Endothelial cell of umbilical vein (primary cell): ENCODE measurements around the gene IFT74. TPM values are rescaled to one million over a fixed set of nuclear protein-coding genes. Genes with fewer than 3 reads are reported as not detected.

Experiments used
- BruUV-seq: library from RNA; stranded (reverse); fragments of 400-500 nt; replicated peaks from 2 replicates; lab custom pipeline; 2021; lab: Mats Ljungman, UMichigan
- CTCF ChIA-PET: fragments of 300-600, 350-600 bp; sonication (Branson Sonifier 250); formaldehyde crosslinking; loops from one replicate; lab custom pipeline; 2021; ENCODE audit warnings: antibody characterized with exemption, inconsistent platforms; lab: Charles Lee
- POLR2A ChIA-PET: fragments of 300-600, 350-600 bp; sonication (Branson Sonifier 250); formaldehyde crosslinking; loops from one replicate; lab custom pipeline; 2021; ENCODE audit warnings: antibody characterized with exemption, inconsistent platforms; lab: Charles Lee
- DNase-seq: peaks from one replicate; pipeline ENCODE4 v3.0.0-alpha.2; 2011; ENCODE audit warnings: low read depth, low spot score
- FAIRE-seq: peaks from 2 replicates; lab custom pipeline; 2011; peaks lifted over from hg19 to GRCh38; lab: Jason Lieb, UNC
- H2AFZ ChIP-seq: 2 replicates; pipeline ENCODE4 v1.6.0; 2012; ENCODE audit warnings: low read depth, low read length, control low read depth, inconsistent platforms
- H3K27ac ChIP-seq: 2 replicates; pipeline ENCODE4 v1.5.1; 2011; ENCODE audit warnings: low read depth, mild to moderate bottlenecking, control low read depth, low read length, moderate library complexity; ENCODE audit not compliant: insufficient read depth
- H3K27me3 ChIP-seq, 2 experiments: 2 replicates each; pipeline versions ENCODE4 v1.6.0 to v1.6.1; 2011; ENCODE audit warnings: low read length in 2 of 2, mixed read lengths in 1 of 2; ENCODE audit not compliant: control insufficient read depth in 2 of 2, insufficient read depth in 2 of 2
- H3K36me3 ChIP-seq, 2 experiments: 2 replicates in 1 of 2; 3 replicates in 1 of 2; pipeline ENCODE4 v1.5.1; 2011; ENCODE audit warnings: low read length in 2 of 2, mild to moderate bottlenecking in 1 of 2, moderate library complexity in 1 of 2; ENCODE audit not compliant: control insufficient read depth in 2 of 2, insufficient read depth in 2 of 2; ENCODE audit errors: extremely low read depth in 1 of 2
- H3K4me1 ChIP-seq: 3 replicates; pipeline ENCODE4 v1.5.1; 2011; ENCODE audit warnings: mild to moderate bottlenecking, low read length; ENCODE audit not compliant: control insufficient read depth, insufficient read depth; ENCODE audit errors: extremely low read depth
- H3K4me2 ChIP-seq: 2 replicates; pipeline ENCODE4 v1.6.1; 2011; ENCODE audit warnings: low read length, control low read depth, mixed read lengths; ENCODE audit not compliant: insufficient read depth
- H3K4me3 ChIP-seq, 3 experiments: fragments of 200-600 bp in 1 of 3; sonication (generic), shearing (Covaris generic) in 1 of 3; replicated peaks in 1 of 3; 2 replicates each; pipeline ENCODE4 v1.5.1; 2011 to 2016; ENCODE audit warnings: control low read depth in 3 of 3, low read length in 3 of 3, mild to moderate bottlenecking in 2 of 3, inconsistent platforms in 1 of 3, low read depth in 1 of 3, moderate library complexity in 1 of 3; ENCODE audit not compliant: insufficient read depth in 1 of 3
- H3K79me2 ChIP-seq: 2 replicates; pipeline ENCODE4 v1.6.0; 2012; ENCODE audit warnings: low read length, inconsistent platforms; ENCODE audit not compliant: control insufficient read depth, insufficient read depth
- H3K9ac ChIP-seq: replicated peaks from 2 replicates; pipeline ENCODE3; 2011; ENCODE audit warnings: low read length, control low read depth; ENCODE audit not compliant: insufficient read depth; ENCODE audit errors: extremely low read depth
- H3K9me1 ChIP-seq: replicated peaks from 3 replicates; pipeline ENCODE4 v1.6.0; 2011; ENCODE audit warnings: mild to moderate bottlenecking, low read length; ENCODE audit not compliant: control insufficient read depth, insufficient read depth; ENCODE audit errors: extremely low read depth
- H3K9me3 ChIP-seq: replicated peaks from 2 replicates; pipeline ENCODE4 v1.5.1; 2012; ENCODE audit warnings: low read length, inconsistent platforms; ENCODE audit not compliant: control insufficient read depth, insufficient read depth
- H4K20me1 ChIP-seq: replicated peaks from 2 replicates; pipeline ENCODE3; 2011; ENCODE audit warnings: mild to moderate bottlenecking, low read length; ENCODE audit not compliant: control insufficient read depth, insufficient read depth; ENCODE audit errors: extremely low read depth
- CTCF ChIP-seq, 2 donors: IDR thresholded peaks; 1 replicate in 1 of 2; 2 replicates in 1 of 2; pipeline ENCODE4 v1.5.1; 2011; ENCODE audit warnings: low read length in 2 of 2, mild to moderate bottlenecking in 2 of 2, moderate library complexity in 2 of 2, control low read depth in 1 of 2, inconsistent platforms in 1 of 2, low read depth in 1 of 2; ENCODE audit not compliant: insufficient read depth in 1 of 2; ENCODE audit errors: extremely low read depth in 1 of 2
- EZH2 ChIP-seq: IDR thresholded peaks from 2 replicates; pipeline ENCODE4 v1.6.1; 2012; ENCODE audit warnings: borderline replicate concordance, low read depth, mild to moderate bottlenecking, moderate library complexity, low read length, inconsistent platforms; ENCODE audit not compliant: severe bottlenecking
- GATA2 ChIP-seq: IDR thresholded peaks from 2 replicates; pipeline ENCODE4 v1.7.0; 2011; ENCODE audit warnings: low read depth, mild to moderate bottlenecking, moderate library complexity, mixed read lengths, low read length; ENCODE audit not compliant: insufficient read length, insufficient read depth
- JUN ChIP-seq: IDR thresholded peaks from 2 replicates; pipeline ENCODE4 v1.6.1; 2011; ENCODE audit warnings: borderline replicate concordance, low read depth; ENCODE audit not compliant: insufficient read length, insufficient read depth
- POLR2A ChIP-seq: IDR thresholded peaks from 2 replicates; pipeline ENCODE4 v1.6.1; 2012; ENCODE audit warnings: low read depth, mild to moderate bottlenecking, control low read depth, low read length
- POLR2AphosphoS5 ChIP-seq: IDR thresholded peaks from 2 replicates; pipeline ENCODE4 v1.6.1; 2012; ENCODE audit warnings: low read depth, mild to moderate bottlenecking, control low read depth, low read length, moderate library complexity; ENCODE audit not compliant: insufficient read depth
- dilution Hi-C: fragments of 300-500 bp; cut with MboI; formaldehyde crosslinking; loops from one replicate; pipeline ENCODE4 v1.15.0; 2019; ENCODE audit warnings: low sequenced_read_pairs; ENCODE audit not compliant: extremely low pct_ligation_motif_present
- intact Hi-C: fragments of 100-400 bp; cut with micrococcal nuclease; formaldehyde crosslinking; loops from one replicate; pipeline ENCODE4 v1.10.0; 2022
- polyA plus RNA-seq, 4 experiments: library from polyadenylated mRNA; depleted of rRNA in 3 of 4; stranded (reverse) in 3 of 4; unstranded in 1 of 4; fragments of >200 nt; gene quantifications; 2 replicates each; pipeline versions ENCODE4 v1.2.1 to v1.2.3, GENCODE V29; 2011 to 2012; ENCODE audit warnings: missing spikeins in 1 of 4
- total RNA-seq: library from RNA; stranded (reverse); gene quantifications from 2 replicates; pipeline ENCODE4 v1.2.3, GENCODE V29; 2021

IFT74 gene
- total and polyA plus RNA-seq, 2 donors (not counting 3 experiments of a cell fraction or from before 2014, with no cell fraction given): 3.4 to 10.8 TPM

GRCh38 chr9:26951794-26952193, 4.4 kb upstream of the IFT74 start:
- CTCF ChIA-PET: no interaction called here

GRCh38 chr9:26954050-26954508, 2.1 kb upstream of the IFT74 start:
- no TSS peak for BruUV-seq
- ChIA-PET CTCF (no interaction called here), POLR2A (no interaction called here)
- Histone ChIP-seq H3K4me1 (peaks cover 14% of the 10 kb centered on the region), H3K27ac (no peak overlapping the region), H3K9me3 (no peaks in the 10 kb centered on the region), H3K27me3 (no peaks in the 10 kb centered on the region), H3K79me2 (no peaks in the 10 kb centered on the region), H3K9ac (no peak overlapping the region), H4K20me1 (no peaks in the 10 kb centered on the region), H3K4me2 (no peak overlapping the region), H3K36me3 (no peaks in the 10 kb centered on the region), H3K4me3 (no peak overlapping the region), H2AFZ (no peak overlapping the region), H3K9me1 (no peaks in the 10 kb centered on the region)
- intact Hi-C loops: no loop called here
- DNase-seq (no peak), FAIRE-seq (no peak)
- dilution Hi-C loops: no loop called here
- TF ChIP-seq JUN (no peak), GATA2 (no peak), CTCF (IDR thresholded peaks at IDR 0.05; ENCODE audit: extremely low read depth in 1 of 2, insufficient read depth in 1 of 2, low read depth in 1 of 2, low read length in 2 of 2) (no peak)

More at GRCh38 chr9:26951794-26952193, 4.4 kb upstream of the IFT74 start:
- DNase-seq: no peak
- Histone ChIP-seq H3K27me3 (no peaks in the 10 kb centered on the region), H2AFZ (no peak overlapping the region), H3K9ac (no peak overlapping the region), H3K9me3 (no peaks in the 10 kb centered on the region), H4K20me1 (no peaks in the 10 kb centered on the region), H3K4me1 (peaks cover 13% of the 10 kb centered on the region), H3K36me3 (no peaks in the 10 kb centered on the region), H3K79me2 (peaks cover 2% of the 10 kb centered on the region), H3K9me1 (no peaks in the 10 kb centered on the region), H3K4me3 (no peak overlapping the region), H3K4me2 (no peak overlapping the region), H3K27ac (no peak overlapping the region)
- BruUV-seq: no TSS peak
- no peak for FAIRE-seq
- no peak for TF ChIP-seq GATA2
- TF ChIP-seq POLR2AphosphoS5: no peak
- no peak for TF ChIP-seq POLR2A
- no peak for TF ChIP-seq EZH2
- intact Hi-C loops (no loop called here), dilution Hi-C loops (no loop called here)
- POLR2A ChIA-PET: no interaction called here
